H1 (cell line): ENCODE data around the gene SPINT1. TPM values are rescaled to one million over a fixed set of nuclear protein-coding genes. Genes with fewer than 3 reads are reported as not detected.

ENCODE experiments used
- JUN ChIP-seq: IDR thresholded peaks from 2 replicates; pipeline ENCODE4 v1.6.1; 2011; ENCODE audit warnings: low read depth, mild to moderate bottlenecking, improper control_type of control experiment, low read length
- POLR2A ChIP-seq, 2 experiments: IDR thresholded peaks; 1 replicate in 1 of 2; 2 replicates in 1 of 2; pipeline ENCODE4 v1.6.1; 2011; ENCODE audit warnings: low read depth in 2 of 2, low read length in 2 of 2, mild to moderate bottlenecking in 2 of 2; ENCODE audit errors: control extremely low read depth in 1 of 2
- SIN3A ChIP-seq, 2 experiments: IDR thresholded peaks in 1 of 2; conservative IDR thresholded peaks in 1 of 2; 2 replicates each; pipeline ENCODE4 v1.6.1; 2011 to 2012; ENCODE audit warnings: low read length in 2 of 2, improper control_type of control experiment in 1 of 2, low read depth in 1 of 2, mild to moderate bottlenecking in 1 of 2
- SP2 ChIP-seq: IDR thresholded peaks from 2 replicates; pipeline ENCODE4 v1.6.1; 2012; ENCODE audit warnings: mild to moderate bottlenecking, low read length, inconsistent platforms
- polyA plus RNA-seq, 7 experiments: library from polyadenylated mRNA; depleted of rRNA in 3 of 7; stranded (reverse) in 5 of 7; unstranded in 2 of 7; fragments of >200 nt in 5 of 7; fragments of 200-250 nt in 2 of 7; gene quantifications; 1 replicate in 5 of 7; 2 replicates in 1 of 7; 4 replicates in 1 of 7; pipeline versions ENCODE4 v1.2.1 to v1.2.3, GENCODE V29; 2011 to 2013; ENCODE audit warnings: missing spikeins in 2 of 7, mixed read lengths in 2 of 7
- total RNA-seq: library from RNA; stranded (reverse); fragmentation: NEBNext Ultra II Directional; extraction: Animal tissue kit (Norgen Biotek cat#: 25700); gene quantifications from 2 replicates; pipeline ENCODE4 v1.2.1, GENCODE V29; 2021
- TF ChIP-seq, protein P1 (sequence below): IDR thresholded peaks from 2 replicates; pipeline ENCODE4 v1.6.1; 2012; ENCODE audit warnings: inconsistent platforms

Gene SPINT1
- total and polyA plus RNA-seq, 2 of the 8 experiments (the other 6 are each of a cell fraction or from before 2014, with no cell fraction given), result 117 to 155 TPM

DNA sequence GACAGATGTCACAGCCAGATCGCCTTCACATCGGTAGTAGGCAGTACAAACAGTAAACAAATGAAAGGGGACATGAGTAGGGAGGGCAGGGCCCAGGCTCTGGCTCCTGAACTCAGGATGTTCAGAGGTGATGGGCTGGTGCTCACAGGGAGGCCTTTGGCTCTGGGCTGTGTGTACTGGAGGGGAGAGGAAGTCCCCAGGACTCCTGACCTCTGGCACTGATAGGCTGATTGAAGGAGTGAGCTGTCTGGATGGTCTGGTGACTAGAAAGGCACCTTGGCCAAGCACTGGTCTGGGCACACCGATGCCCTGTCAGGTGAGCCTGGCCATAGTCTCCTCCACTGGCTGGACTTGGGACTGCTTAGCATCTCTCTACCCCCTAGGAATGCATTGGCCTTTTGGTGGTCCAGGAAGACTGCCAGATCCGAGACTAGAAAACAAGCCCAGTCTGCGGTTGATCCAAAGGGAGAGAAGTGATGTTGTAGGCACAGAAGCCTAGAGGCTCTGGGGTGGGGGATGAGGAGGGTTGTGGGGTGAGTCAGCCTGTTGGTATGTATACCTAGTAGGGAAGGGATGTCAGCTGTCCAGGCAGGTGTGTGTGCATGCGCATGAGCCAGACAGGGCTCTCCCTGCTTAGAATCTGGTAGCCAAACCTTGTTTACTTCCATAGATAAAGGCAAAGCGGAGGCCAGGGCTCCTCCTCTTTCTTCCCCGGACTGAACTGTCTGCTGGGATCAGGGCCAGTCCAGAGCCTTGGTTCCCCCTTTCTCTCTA, 1.9 kb downstream of the SPINT1 start (continued):
- TF ChIP-seq, protein P1, sequence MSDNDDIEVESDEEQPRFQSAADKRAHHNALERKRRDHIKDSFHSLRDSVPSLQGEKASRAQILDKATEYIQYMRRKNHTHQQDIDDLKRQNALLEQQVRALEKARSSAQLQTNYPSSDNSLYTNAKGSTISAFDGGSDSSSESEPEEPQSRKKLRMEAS, result no peak
- TF ChIP-seq SIN3A (conservative IDR thresholded peaks at IDR 0.05 in 1 of 2, IDR thresholded peaks at IDR 0.05 in 1 of 2; ENCODE audit: low read depth in 1 of 2, low read length in 2 of 2), result no peak
- 0 out of 2 replicates have a peak, but pooled peaks have one; percentile 36 for TF ChIP-seq JUN
- peak in 1 of 2 experiments; percentile 53; a peak in 2 of 3 replicates for TF ChIP-seq POLR2A (IDR thresholded peaks at IDR 0.05; ENCODE audit: control extremely low read depth in 1 of 2, low read depth in 2 of 2, low read length in 2 of 2)
- no peak for TF ChIP-seq SP2
